HepG2 (cell line): ENCODE results near the gene FAM228B. TPM values are rescaled to one million over a fixed set of nuclear protein-coding genes. Genes with fewer than 3 reads are reported as not detected.

Experiments used
- CBX5 ChIP-seq: sonication (generic); formaldehyde crosslinking; IDR thresholded peaks from 2 replicates; pipeline ENCODE4 v1.4.0; 2020; ENCODE audit warnings: missing genetic modification reagents, borderline replicate concordance
- FLYWCH1 ChIP-seq: sonication (generic); formaldehyde crosslinking; IDR thresholded peaks from 2 replicates; pipeline ENCODE4 v1.8.1; 2023; ENCODE audit warnings: mild to moderate bottlenecking, missing genetic modification reagents
- HIVEP1 ChIP-seq: sonication (generic); formaldehyde crosslinking; IDR thresholded peaks from 2 replicates; pipeline ENCODE4 v1.4.0; 2020; ENCODE audit warnings: mild to moderate bottlenecking, missing genetic modification reagents
- MTERF4 ChIP-seq: sonication (generic); formaldehyde crosslinking; IDR thresholded peaks from 2 replicates; pipeline ENCODE4 v1.8.0; 2023; ENCODE audit warnings: mild to moderate bottlenecking, missing genetic modification reagents
- NFE2L1 ChIP-seq: sonication (generic); formaldehyde crosslinking; IDR thresholded peaks from 2 replicates; pipeline ENCODE4 v1.4.0; 2020; ENCODE audit warnings: missing genetic modification reagents, mild to moderate bottlenecking, borderline replicate concordance
- PHF20 ChIP-seq: sonication (generic); formaldehyde crosslinking; IDR thresholded peaks from 2 replicates; pipeline ENCODE4 v1.5.0; 2020; ENCODE audit warnings: mild to moderate bottlenecking, missing genetic modification reagents
- PHF21A ChIP-seq: sonication (generic); formaldehyde crosslinking; IDR thresholded peaks from 2 replicates; pipeline ENCODE4 v1.5.0; 2020; ENCODE audit warnings: mild to moderate bottlenecking, missing genetic modification reagents
- TCF7L2 ChIP-seq: IDR thresholded peaks from 2 replicates; pipeline ENCODE4 v1.6.1; 2011; ENCODE audit warnings: mild to moderate bottlenecking, low read depth, low read length, moderate library complexity
- WIZ ChIP-seq: sonication (generic); formaldehyde crosslinking; IDR thresholded peaks from 2 replicates; pipeline ENCODE4 v1.5.1; 2020; ENCODE audit warnings: mild to moderate bottlenecking, missing genetic modification reagents
- ZBTB38 ChIP-seq: sonication (generic); formaldehyde crosslinking; IDR thresholded peaks from 2 replicates; pipeline ENCODE4 v1.5.1; 2020; ENCODE audit warnings: mild to moderate bottlenecking, missing genetic modification reagents
- ZBTB44 ChIP-seq: sonication (generic); formaldehyde crosslinking; IDR thresholded peaks from 2 replicates; pipeline ENCODE4 v1.4.0; 2020; ENCODE audit warnings: missing genetic modification reagents
- ZMYM3 ChIP-seq: sonication (generic); formaldehyde crosslinking; IDR thresholded peaks from 2 replicates; pipeline ENCODE4 v1.5.1; 2020; ENCODE audit warnings: mild to moderate bottlenecking, missing genetic modification reagents
- ZNF225 ChIP-seq: sonication (generic); formaldehyde crosslinking; IDR thresholded peaks from 2 replicates; pipeline ENCODE4 v1.4.0; 2020; ENCODE audit warnings: mild to moderate bottlenecking, missing genetic modification reagents
- ZNF230 ChIP-seq: sonication (generic); formaldehyde crosslinking; IDR thresholded peaks from 2 replicates; pipeline ENCODE4 v1.4.0; 2020; ENCODE audit warnings: mild to moderate bottlenecking, missing genetic modification reagents
- ZNF253 ChIP-seq: sonication (generic); formaldehyde crosslinking; IDR thresholded peaks from 2 replicates; pipeline ENCODE4 v1.8.0; 2022; ENCODE audit warnings: mild to moderate bottlenecking, missing genetic modification reagents, borderline replicate concordance
- ZNF280B ChIP-seq: sonication (generic); formaldehyde crosslinking; IDR thresholded peaks from 2 replicates; pipeline ENCODE4 v1.5.0; 2020; ENCODE audit warnings: missing genetic modification reagents, mild to moderate bottlenecking, borderline replicate concordance
- ZNF292 ChIP-seq: sonication (generic); formaldehyde crosslinking; IDR thresholded peaks from 2 replicates; pipeline ENCODE4 v1.8.1; 2022; ENCODE audit warnings: mild to moderate bottlenecking, low read depth, missing genetic modification reagents, borderline replicate concordance
- ZNF33A ChIP-seq: sonication (generic); formaldehyde crosslinking; IDR thresholded peaks from 2 replicates; pipeline ENCODE4 v1.5.1; 2020; ENCODE audit warnings: missing genetic modification reagents, mild to moderate bottlenecking, moderate library complexity, borderline replicate concordance
- ZNF558 ChIP-seq: sonication (generic); formaldehyde crosslinking; IDR thresholded peaks from 2 replicates; pipeline ENCODE4 v1.9.0; 2022; ENCODE audit warnings: mild to moderate bottlenecking, missing genetic modification reagents, borderline replicate concordance
- ZNF562 ChIP-seq: sonication (generic); formaldehyde crosslinking; IDR thresholded peaks from 2 replicates; pipeline ENCODE4 v1.8.0; 2022; ENCODE audit warnings: missing genetic modification reagents, borderline replicate concordance
- ZNF580 ChIP-seq: IDR thresholded peaks from 2 replicates; pipeline ENCODE4 v1.6.1; 2016; ENCODE audit warnings: low read depth, borderline replicate concordance
- ZNF598 ChIP-seq: sonication (generic); formaldehyde crosslinking; IDR thresholded peaks from 2 replicates; pipeline ENCODE4 v1.5.1; 2020; ENCODE audit warnings: mild to moderate bottlenecking, missing genetic modification reagents, borderline replicate concordance
- ZNF605 ChIP-seq: sonication (generic); formaldehyde crosslinking; IDR thresholded peaks from 2 replicates; pipeline ENCODE4 v1.8.0; 2022; ENCODE audit warnings: mild to moderate bottlenecking, missing genetic modification reagents
- ZNF788 ChIP-seq: sonication (generic); formaldehyde crosslinking; IDR thresholded peaks from 2 replicates; pipeline ENCODE4 v1.5.0; 2020; ENCODE audit warnings: mild to moderate bottlenecking, missing genetic modification reagents, borderline replicate concordance
- ZZZ3 ChIP-seq: sonication (generic); formaldehyde crosslinking; IDR thresholded peaks from 2 replicates; pipeline ENCODE4 v1.4.0; 2020; ENCODE audit warnings: missing genetic modification reagents, mild to moderate bottlenecking, borderline replicate concordance
- polyA plus RNA-seq, 8 experiments: library from polyadenylated mRNA; depleted of rRNA in 3 of 8; stranded (reverse) in 7 of 8; unstranded in 1 of 8; fragments of >200 nt; fragmentation: Illumina TruSeq in 4 of 8; extraction: Trizol in 4 of 8; gene quantifications; 2 replicates each; pipeline versions ENCODE4 v1.2.1 to v1.2.3, GENCODE V29; 2011 to 2016; ENCODE audit warnings: low read depth in 4 of 8, missing spikeins in 1 of 8, mixed read lengths in 1 of 8; ENCODE audit not compliant: insufficient read depth in 1 of 8
- total RNA-seq, 5 experiments: library from RNA; depleted of rRNA; stranded (reverse); fragments of >200 nt; fragmentation: Illumina TruSeq; extraction: Trizol; gene quantifications; 2 replicates each; pipeline ENCODE4 v1.2.3, GENCODE V29; 2016; ENCODE audit warnings: low read depth in 1 of 5

The FAM228B gene
- total and polyA plus RNA-seq, 2 of the 13 experiments (the other 11 are each of a cell fraction or from before 2014, with no cell fraction given), result 0.79 to 1.1 TPM

GRCh38 chr2:24075915-24076848, 47.1 kb upstream of the FAM228B start, which contains the start of gene SF3B6 (continued):
- TF ChIP-seq MTERF4 (CRISPR knock-in tag) (peak; percentile 62; the same call in 1 of the 2 replicates), ZZZ3 (CRISPR knock-in tag) (peak; percentile 90; the same call in 1 of the 2 replicates), NFE2L1 (CRISPR knock-in tag) (no peak; the same call in 1 of the 2 replicates), ZBTB38 (CRISPR knock-in tag) (peak; percentile 84; the same call in 1 of the 2 replicates), ZBTB44 (0 out of 2 replicates have a peak, but pooled peaks have one; percentile 81), HIVEP1 (peak; percentile 95; the same call in 1 of the 2 replicates), CBX5 (CRISPR knock-in tag) (peak; percentile 100; the same call in 1 of the 2 replicates), TCF7L2 (no peak), FLYWCH1 (no peak), ZNF580 (CRISPR knock-in tag) (peak; percentile 97), ZNF558 (CRISPR knock-in tag) (no peak; the same call in 1 of the 2 replicates), WIZ (CRISPR knock-in tag) (no peak), ZNF280B (CRISPR knock-in tag) (peak; percentile 97), ZNF230 (CRISPR knock-in tag) (peak; percentile 96), ZNF33A (CRISPR knock-in tag) (no peak), PHF20 (peak; percentile 99), ZNF292 (CRISPR knock-in tag) (peak; percentile 58; the same call in 1 of the 2 replicates), ZMYM3 (CRISPR knock-in tag) (peak; percentile 77; the same call in 1 of the 2 replicates), ZNF562 (no peak), ZNF598 (peak; percentile 96), ZNF605 (CRISPR knock-in tag) (peak; percentile 97), PHF21A (CRISPR knock-in tag) (peak; percentile 96), ZNF788 (CRISPR knock-in tag) (peak; percentile 99; the same call in 1 of the 2 replicates), ZNF253 (CRISPR knock-in tag) (peak; percentile 92; the same call in 1 of the 2 replicates), ZNF225 (peak; percentile 92; the same call in 1 of the 2 replicates)
